ENCODE data around the gene CETN3.

DNA sequence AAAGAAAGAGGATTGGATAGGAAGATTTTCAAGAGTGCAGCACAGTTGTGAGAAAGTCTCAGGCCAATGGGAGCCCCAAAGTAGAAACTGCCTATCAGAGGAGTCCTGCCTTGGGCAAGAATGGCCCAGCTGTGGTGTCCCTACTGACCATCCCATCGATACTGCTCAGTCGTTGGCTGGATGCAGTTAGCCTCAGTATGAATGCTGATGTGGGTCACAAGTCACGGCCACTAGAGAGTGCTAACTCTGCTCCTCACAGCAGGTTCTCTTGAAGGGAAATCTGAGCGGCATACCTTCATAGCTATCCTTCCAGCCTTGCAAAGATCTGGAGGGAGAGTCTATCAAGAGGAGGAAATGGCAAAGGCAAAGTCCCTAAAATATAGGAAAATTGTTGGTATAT lies 11.6 kb upstream of the CETN3 start:
- TF ChIP-seq, protein P1, sequence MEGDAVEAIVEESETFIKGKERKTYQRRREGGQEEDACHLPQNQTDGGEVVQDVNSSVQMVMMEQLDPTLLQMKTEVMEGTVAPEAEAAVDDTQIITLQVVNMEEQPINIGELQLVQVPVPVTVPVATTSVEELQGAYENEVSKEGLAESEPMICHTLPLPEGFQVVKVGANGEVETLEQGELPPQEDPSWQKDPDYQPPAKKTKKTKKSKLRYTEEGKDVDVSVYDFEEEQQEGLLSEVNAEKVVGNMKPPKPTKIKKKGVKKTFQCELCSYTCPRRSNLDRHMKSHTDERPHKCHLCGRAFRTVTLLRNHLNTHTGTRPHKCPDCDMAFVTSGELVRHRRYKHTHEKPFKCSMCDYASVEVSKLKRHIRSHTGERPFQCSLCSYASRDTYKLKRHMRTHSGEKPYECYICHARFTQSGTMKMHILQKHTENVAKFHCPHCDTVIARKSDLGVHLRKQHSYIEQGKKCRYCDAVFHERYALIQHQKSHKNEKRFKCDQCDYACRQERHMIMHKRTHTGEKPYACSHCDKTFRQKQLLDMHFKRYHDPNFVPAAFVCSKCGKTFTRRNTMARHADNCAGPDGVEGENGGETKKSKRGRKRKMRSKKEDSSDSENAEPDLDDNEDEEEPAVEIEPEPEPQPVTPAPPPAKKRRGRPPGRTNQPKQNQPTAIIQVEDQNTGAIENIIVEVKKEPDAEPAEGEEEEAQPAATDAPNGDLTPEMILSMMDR (conservative IDR thresholded peaks at IDR 0.05 in 1 of 2, IDR thresholded peaks at IDR 0.05 in 1 of 2; ENCODE audit: extremely low read depth in 1 of 2, insufficient read depth in 1 of 2, low read depth in 1 of 2, low read length in 2 of 2), result peak; percentile 10 to 41
- TF ChIP-seq EZH2 (IDR thresholded peaks at IDR 0.05; ENCODE audit: borderline replicate concordance, low read length), result no peak
